ENCODE data around the gene ENPP4. TPM values are rescaled to one million over a fixed set of nuclear protein-coding genes. Genes with fewer than 3 reads are reported as not detected.
"Not testable (repeated sequence)": the region's sequence is repeated elsewhere in the genome, so short reads cannot be mapped to it uniquely, and the experiment has no call there.

ENPP4 gene
- total RNA-seq, 1 donor from 2014 or later, result 0.26 TPM

DNA sequence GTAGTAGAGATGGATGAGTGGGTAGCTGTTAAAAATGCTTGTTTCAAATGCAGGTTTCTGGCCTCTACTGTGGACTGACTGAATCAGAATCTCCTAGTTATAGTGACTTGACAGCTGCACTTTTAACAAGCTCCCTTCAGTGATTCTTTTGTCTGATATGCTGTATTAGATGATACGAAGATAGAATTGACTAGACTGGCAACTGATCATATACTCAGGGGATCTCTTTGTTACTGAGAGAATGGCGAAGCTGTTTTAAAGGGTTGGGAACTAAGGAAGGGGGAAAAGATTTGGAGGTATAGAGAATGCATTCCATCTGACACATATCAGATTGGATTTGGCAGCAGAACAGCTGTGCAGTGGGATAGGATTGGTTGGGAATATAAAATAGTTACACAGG is 7.0 kb downstream of the ENPP4 start:
- H3K4me3 ChIP-seq (ENCODE audit: low read depth, low read length), result no peak overlapping the region
- no peak for DNase-seq (ENCODE audit: low read depth)
- TF ChIP-seq, protein P1, sequence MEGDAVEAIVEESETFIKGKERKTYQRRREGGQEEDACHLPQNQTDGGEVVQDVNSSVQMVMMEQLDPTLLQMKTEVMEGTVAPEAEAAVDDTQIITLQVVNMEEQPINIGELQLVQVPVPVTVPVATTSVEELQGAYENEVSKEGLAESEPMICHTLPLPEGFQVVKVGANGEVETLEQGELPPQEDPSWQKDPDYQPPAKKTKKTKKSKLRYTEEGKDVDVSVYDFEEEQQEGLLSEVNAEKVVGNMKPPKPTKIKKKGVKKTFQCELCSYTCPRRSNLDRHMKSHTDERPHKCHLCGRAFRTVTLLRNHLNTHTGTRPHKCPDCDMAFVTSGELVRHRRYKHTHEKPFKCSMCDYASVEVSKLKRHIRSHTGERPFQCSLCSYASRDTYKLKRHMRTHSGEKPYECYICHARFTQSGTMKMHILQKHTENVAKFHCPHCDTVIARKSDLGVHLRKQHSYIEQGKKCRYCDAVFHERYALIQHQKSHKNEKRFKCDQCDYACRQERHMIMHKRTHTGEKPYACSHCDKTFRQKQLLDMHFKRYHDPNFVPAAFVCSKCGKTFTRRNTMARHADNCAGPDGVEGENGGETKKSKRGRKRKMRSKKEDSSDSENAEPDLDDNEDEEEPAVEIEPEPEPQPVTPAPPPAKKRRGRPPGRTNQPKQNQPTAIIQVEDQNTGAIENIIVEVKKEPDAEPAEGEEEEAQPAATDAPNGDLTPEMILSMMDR (IDR thresholded peaks at IDR 0.05; ENCODE audit: insufficient read depth, low read length, severe bottlenecking), result no peak
- H3K27me3 ChIP-seq (ENCODE audit: control insufficient read depth, insufficient read depth, low read length), result no peaks in the 10 kb centered on the region
- no peaks in the 10 kb centered on the region for H3K36me3 ChIP-seq (ENCODE audit: control insufficient read depth, insufficient read depth, low read length)
- FAIRE-seq, result no peak

DNA sequence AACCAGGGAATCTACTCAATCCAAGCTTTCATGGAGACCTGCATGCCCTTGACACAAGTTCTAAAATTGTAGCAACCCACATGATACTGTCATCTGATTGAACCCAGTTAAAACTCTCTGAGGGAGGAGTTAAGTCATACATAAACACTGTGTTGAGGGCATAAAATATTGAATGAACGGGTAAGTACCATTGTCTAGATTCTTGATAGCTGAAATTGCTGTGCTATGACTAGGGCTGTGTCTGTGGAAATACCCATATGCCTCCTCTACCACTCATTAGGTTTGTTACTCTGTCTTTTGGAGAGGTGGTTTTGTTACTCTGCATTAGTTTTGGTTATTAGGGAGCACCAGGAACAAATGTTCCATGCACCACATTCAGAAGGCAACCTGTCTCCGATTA is 7.6 kb downstream of the ENPP4 start:
- no peak overlapping the region for H3K4me3 ChIP-seq (ENCODE audit: low read depth, low read length)
- no peaks in the 10 kb centered on the region for H3K27me3 ChIP-seq (ENCODE audit: control insufficient read depth, insufficient read depth, low read length)
- FAIRE-seq (no peak), DNase-seq (ENCODE audit: low read depth) (no peak)
- H3K36me3 ChIP-seq (ENCODE audit: control insufficient read depth, insufficient read depth, low read length), result no peaks in the 10 kb centered on the region
- TF ChIP-seq, protein P1 (IDR thresholded peaks at IDR 0.05; ENCODE audit: insufficient read depth, low read length, severe bottlenecking), result no peak

DNA sequence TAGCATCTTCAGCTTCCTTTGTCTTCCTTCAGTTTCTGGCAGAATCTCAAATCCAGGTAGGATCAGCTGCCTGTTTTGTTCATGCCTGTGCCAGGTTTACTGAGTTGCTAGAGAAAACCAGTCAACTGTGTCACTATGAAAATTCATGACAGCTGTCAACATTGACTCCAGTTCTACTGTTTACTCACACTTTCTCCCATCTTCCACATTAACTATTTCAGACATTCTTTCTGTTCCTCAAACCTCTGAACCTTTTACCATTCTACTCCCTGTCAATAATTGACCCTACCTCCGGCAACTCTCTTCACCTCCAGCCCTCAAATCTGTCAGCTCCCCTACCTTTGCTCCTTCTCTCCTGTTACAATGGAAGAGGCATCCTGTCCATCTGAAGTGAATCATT is 8.5 kb downstream of the ENPP4 start:
- TF ChIP-seq, protein P1 (IDR thresholded peaks at IDR 0.05; ENCODE audit: insufficient read depth, low read length, severe bottlenecking), result no peak
- no peak for DNase-seq (ENCODE audit: low read depth)
- no peak for FAIRE-seq

GRCh38 chr6:46144270-46144669 is 14.5 kb downstream of the ENPP4 start:
- no peaks in the 10 kb centered on the region for H3K36me3 ChIP-seq (ENCODE audit: control insufficient read depth, insufficient read depth, low read length)

More for the DNA sequence above, 8.5 kb downstream of the ENPP4 start:
- no peaks in the 10 kb centered on the region for H3K27me3 ChIP-seq (ENCODE audit: control insufficient read depth, insufficient read depth, low read length)
- no peak overlapping the region for H3K4me3 ChIP-seq (ENCODE audit: low read depth, low read length)
- no peaks in the 10 kb centered on the region for H3K36me3 ChIP-seq (ENCODE audit: control insufficient read depth, insufficient read depth, low read length)

GRCh38 chr6:46149066-46149465 is 19.3 kb downstream of the ENPP4 start:
- not testable (repeated sequence) for H3K4me3 ChIP-seq (ENCODE audit: low read depth, low read length); DNase-seq (ENCODE audit: low read depth); H3K36me3 ChIP-seq (ENCODE audit: control insufficient read depth, insufficient read depth, low read length); H3K27me3 ChIP-seq (ENCODE audit: control insufficient read depth, insufficient read depth, low read length); FAIRE-seq

More at GRCh38 chr6:46144270-46144669, 14.5 kb downstream of the ENPP4 start:
- FAIRE-seq (no peak), DNase-seq (ENCODE audit: low read depth) (no peak)
- TF ChIP-seq, protein P1 (IDR thresholded peaks at IDR 0.05; ENCODE audit: insufficient read depth, low read length, severe bottlenecking), result no peak
- H3K4me3 ChIP-seq (ENCODE audit: low read depth, low read length), result no peak overlapping the region
- H3K27me3 ChIP-seq (ENCODE audit: control insufficient read depth, insufficient read depth, low read length), result no peaks in the 10 kb centered on the region

DNA sequence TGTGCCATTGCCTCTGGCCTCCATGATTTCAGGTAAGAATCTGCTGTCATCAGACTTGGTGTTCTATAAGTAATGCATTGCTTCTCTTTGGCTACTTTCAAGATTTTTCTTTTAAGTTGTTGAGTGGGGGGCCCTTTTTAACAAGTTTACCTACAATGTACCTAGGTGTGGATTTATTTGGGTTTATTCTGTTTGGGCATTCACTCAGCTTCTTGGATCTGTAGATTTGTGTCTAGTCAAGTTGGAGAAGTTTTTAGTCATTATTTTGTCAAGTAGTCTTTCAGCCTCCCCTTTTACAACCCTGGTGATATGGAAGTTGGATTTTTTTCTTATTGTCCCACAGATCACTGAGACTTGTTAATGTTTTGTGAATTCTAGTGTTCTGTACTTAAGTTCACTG is 26.9 kb downstream of the ENPP4 start:
- Histone ChIP-seq H3K27me3 (ENCODE audit: control insufficient read depth, insufficient read depth, low read length) (no peaks in the 10 kb centered on the region), H3K4me3 (ENCODE audit: low read depth, low read length) (no peak overlapping the region), H3K36me3 (ENCODE audit: control insufficient read depth, insufficient read depth, low read length) (no peaks in the 10 kb centered on the region)
- DNase-seq (ENCODE audit: low read depth) (no peak), FAIRE-seq (no peak)
- TF ChIP-seq, protein P1 (IDR thresholded peaks at IDR 0.05; ENCODE audit: insufficient read depth, low read length, severe bottlenecking), result no peak

All from bronchial epithelial cell (primary cell).